Hepatocyte (in vitro differentiated cells): Measurements from ENCODE around the gene RIPOR1. TPM values are rescaled to one million over a fixed set of nuclear protein-coding genes. Genes with fewer than 3 reads are reported as not detected.

ENCODE experiments used
- DNase-seq: peaks from one replicate; pipeline ENCODE4 v3.0.0-alpha.2; 2016; ENCODE audit warnings: low spot score
- H2AFZ ChIP-seq: fragments of 200-600 bp; sonication (generic); 2 replicates; pipeline ENCODE4 v1.6.0; 2016; ENCODE audit warnings: antibody characterized with exemption, mild to moderate bottlenecking
- H3K27ac ChIP-seq: fragments of 200-600 bp; sonication (generic); 2 replicates; pipeline ENCODE4 v1.5.1; 2016; ENCODE audit warnings: mild to moderate bottlenecking
- H3K27me3 ChIP-seq: fragments of 200-600 bp; sonication (generic); 2 replicates; pipeline ENCODE4 v1.6.1; 2016
- H3K36me3 ChIP-seq: fragments of 200-600 bp; sonication (generic); replicated peaks from 2 replicates; pipeline ENCODE4 v1.5.1; 2016; ENCODE audit warnings: low read depth; ENCODE audit not compliant: insufficient read depth
- H3K4me1 ChIP-seq: fragments of 200-600 bp; sonication (generic); 2 replicates; pipeline ENCODE4 v1.5.1; 2016; ENCODE audit warnings: mild to moderate bottlenecking, moderate library complexity; ENCODE audit not compliant: insufficient read depth
- H3K4me2 ChIP-seq: fragments of 200-600 bp; sonication (generic); 2 replicates; pipeline ENCODE4 v1.6.0; 2016
- H3K4me3 ChIP-seq: fragments of 200-600 bp; sonication (generic); 2 replicates; pipeline ENCODE4 v1.5.1; 2016; ENCODE audit warnings: mild to moderate bottlenecking
- H3K79me2 ChIP-seq: fragments of 200-600 bp; sonication (generic); 2 replicates; pipeline ENCODE4 v1.6.0; 2017; ENCODE audit warnings: mild to moderate bottlenecking
- H3K9me2 ChIP-seq: fragments of 200-600 bp; sonication (generic); replicated peaks from 2 replicates; pipeline ENCODE4 v1.6.0; 2017; ENCODE audit warnings: mild to moderate bottlenecking; ENCODE audit not compliant: insufficient read depth
- H3K9me3 ChIP-seq: fragments of 200-600 bp; sonication (generic); 2 replicates; pipeline ENCODE4 v1.5.1; 2016; ENCODE audit warnings: low read depth, mild to moderate bottlenecking
- H4K20me1 ChIP-seq: fragments of 200-600 bp; sonication (generic); 2 replicates; pipeline ENCODE4 v1.6.0; 2016; ENCODE audit warnings: mild to moderate bottlenecking; ENCODE audit not compliant: insufficient read depth, poor library complexity, severe bottlenecking
- EZH2 ChIP-seq: fragments of 200-600 bp; sonication (generic); IDR thresholded peaks from 2 replicates; pipeline ENCODE4 v1.6.1; 2016; ENCODE audit warnings: antibody characterized with exemption, mild to moderate bottlenecking, borderline replicate concordance
- EZH2phosphoT487 ChIP-seq: fragments of 200-600 bp; sonication (generic); IDR thresholded peaks from one replicate; pipeline ENCODE4 v1.6.1; 2018; ENCODE audit warnings: antibody characterized with exemption, mild to moderate bottlenecking, low read depth, moderate library complexity; ENCODE audit not compliant: unreplicated experiment, severe bottlenecking
- WGBS: methylation state at CpG from one replicate; pipeline ENCODE4 v1.1.6; 2016; ENCODE audit warnings: low lambda C conversion rate; ENCODE audit errors: missing lambda C conversion rate; 5-methylcytosine and 5-hydroxymethylcytosine counted together
- polyA plus RNA-seq: library from polyadenylated mRNA; unstranded; fragments of >200 nt; fragmentation: Nextera tagmentation; extraction: Ambion mirVana; gene quantifications from 2 replicates; pipeline ENCODE4 v1.2.1, GENCODE V29; 2016
- total RNA-seq: library from RNA; depleted of rRNA; stranded (reverse); fragments of >200 nt; gene quantifications from 2 replicates; pipeline ENCODE4 v1.2.3, GENCODE V29; 2014
- TF ChIP-seq, protein P1 (sequence below): fragments of 200-600 bp; sonication (generic); IDR thresholded peaks from 2 replicates; pipeline ENCODE4 v1.5.1; 2016; ENCODE audit warnings: antibody characterized with exemption, mild to moderate bottlenecking; ENCODE audit not compliant: poor library complexity

The RIPOR1 gene
- total and polyA plus RNA-seq, 2 experiments from 2014 or later, result 12.5 to 38.3 TPM

DNA sequence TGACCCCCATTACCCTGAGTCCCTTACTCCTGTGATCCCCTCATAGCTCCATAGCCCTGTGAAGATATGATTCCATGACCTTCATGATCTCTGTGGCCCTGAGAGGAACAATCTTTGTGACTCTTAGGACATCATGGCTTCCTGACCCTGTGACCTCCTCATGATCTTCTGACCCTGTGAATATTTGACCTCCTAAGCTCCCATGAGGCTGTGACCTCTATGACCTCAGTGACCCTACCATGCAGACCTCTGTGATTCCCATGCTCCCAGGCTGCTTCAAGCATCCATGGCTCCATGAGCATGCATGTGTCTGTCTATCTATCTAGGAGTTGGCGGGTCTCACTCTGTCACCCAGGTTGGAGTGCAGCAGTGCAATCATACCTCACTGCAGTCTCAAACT, 12.1 kb downstream of the RIPOR1 start:
- H2AFZ ChIP-seq, result no peak overlapping the region
- peaks cover 6% of the 10 kb centered on the region for H3K79me2 ChIP-seq
- H3K9me2 ChIP-seq, result no peaks in the 10 kb centered on the region
- TF ChIP-seq EZH2phosphoT487 (no peak), EZH2 (no peak)
- TF ChIP-seq, protein P1, sequence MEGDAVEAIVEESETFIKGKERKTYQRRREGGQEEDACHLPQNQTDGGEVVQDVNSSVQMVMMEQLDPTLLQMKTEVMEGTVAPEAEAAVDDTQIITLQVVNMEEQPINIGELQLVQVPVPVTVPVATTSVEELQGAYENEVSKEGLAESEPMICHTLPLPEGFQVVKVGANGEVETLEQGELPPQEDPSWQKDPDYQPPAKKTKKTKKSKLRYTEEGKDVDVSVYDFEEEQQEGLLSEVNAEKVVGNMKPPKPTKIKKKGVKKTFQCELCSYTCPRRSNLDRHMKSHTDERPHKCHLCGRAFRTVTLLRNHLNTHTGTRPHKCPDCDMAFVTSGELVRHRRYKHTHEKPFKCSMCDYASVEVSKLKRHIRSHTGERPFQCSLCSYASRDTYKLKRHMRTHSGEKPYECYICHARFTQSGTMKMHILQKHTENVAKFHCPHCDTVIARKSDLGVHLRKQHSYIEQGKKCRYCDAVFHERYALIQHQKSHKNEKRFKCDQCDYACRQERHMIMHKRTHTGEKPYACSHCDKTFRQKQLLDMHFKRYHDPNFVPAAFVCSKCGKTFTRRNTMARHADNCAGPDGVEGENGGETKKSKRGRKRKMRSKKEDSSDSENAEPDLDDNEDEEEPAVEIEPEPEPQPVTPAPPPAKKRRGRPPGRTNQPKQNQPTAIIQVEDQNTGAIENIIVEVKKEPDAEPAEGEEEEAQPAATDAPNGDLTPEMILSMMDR, result no peak
- H3K4me3 ChIP-seq, result no peak overlapping the region
- no peak for DNase-seq
- H3K27ac ChIP-seq, result no peak overlapping the region
- peaks cover 34% of the 10 kb centered on the region for H4K20me1 ChIP-seq
- H3K36me3 ChIP-seq, result no peaks in the 10 kb centered on the region
- 93% methylated on average over 1 of the region's 1 CpG for WGBS
- H3K4me2 ChIP-seq, result no peak overlapping the region
- H3K4me1 ChIP-seq, result peaks cover 13% of the 10 kb centered on the region
- no peaks in the 10 kb centered on the region for H3K27me3 ChIP-seq
- no peaks in the 10 kb centered on the region for H3K9me3 ChIP-seq

DNA sequence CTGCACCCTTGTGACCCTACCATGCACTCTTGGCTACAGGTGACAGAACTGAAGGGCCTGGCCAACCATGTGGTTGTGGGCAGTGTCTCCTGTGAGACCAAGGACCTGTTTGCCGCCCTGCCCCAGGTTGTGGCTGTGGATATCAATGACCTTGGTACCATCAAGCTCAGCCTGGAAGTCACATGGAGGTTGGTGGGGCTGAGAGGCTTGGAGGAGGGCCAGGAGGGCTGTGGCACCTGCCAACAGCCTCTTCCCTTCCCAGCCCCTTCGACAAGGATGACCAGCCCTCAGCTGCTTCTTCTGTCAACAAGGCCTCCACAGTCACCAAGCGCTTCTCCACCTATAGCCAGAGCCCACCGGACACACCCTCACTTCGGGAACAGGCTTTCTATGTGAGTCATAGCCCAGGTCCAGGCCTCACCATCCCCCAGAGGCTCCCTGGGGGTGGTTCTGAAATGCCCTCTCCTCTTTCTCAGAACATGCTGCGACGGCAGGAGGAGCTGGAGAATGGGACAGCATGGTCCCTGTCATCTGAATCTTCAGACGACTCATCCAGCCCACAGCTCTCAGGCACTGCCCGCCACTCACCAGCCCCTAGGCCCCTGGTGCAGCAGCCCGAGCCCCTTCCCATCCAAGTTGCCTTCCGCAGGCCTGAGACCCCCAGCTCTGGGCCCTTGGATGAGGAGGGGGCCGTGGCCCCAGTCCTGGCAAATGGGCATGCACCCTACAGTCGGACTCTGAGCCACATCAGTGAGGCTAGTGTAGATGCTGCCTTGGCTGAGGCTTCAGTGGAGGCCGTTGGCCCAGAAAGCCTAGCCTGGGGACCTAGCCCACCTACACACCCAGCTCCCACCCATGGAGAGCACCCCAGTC, 13.0 kb downstream of the RIPOR1 start:
- Histone ChIP-seq H4K20me1 (peaks cover 29% of the 10 kb centered on the region), H3K4me2 (no peak overlapping the region), H3K4me1 (peaks cover 13% of the 10 kb centered on the region), H3K9me2 (no peaks in the 10 kb centered on the region), H2AFZ (no peak overlapping the region), H3K27ac (no peak overlapping the region), H3K4me3 (no peak overlapping the region), H3K27me3 (no peaks in the 10 kb centered on the region), H3K79me2 (peaks cover 6% of the 10 kb centered on the region), H3K9me3 (no peaks in the 10 kb centered on the region), H3K36me3 (no peaks in the 10 kb centered on the region)
- TF ChIP-seq EZH2 (no peak), EZH2phosphoT487 (no peak)
- TF ChIP-seq, protein P1, result no peak
- WGBS, result 92% methylated on average over 14 of the region's 14 CpGs
- no peak for DNase-seq

DNA sequence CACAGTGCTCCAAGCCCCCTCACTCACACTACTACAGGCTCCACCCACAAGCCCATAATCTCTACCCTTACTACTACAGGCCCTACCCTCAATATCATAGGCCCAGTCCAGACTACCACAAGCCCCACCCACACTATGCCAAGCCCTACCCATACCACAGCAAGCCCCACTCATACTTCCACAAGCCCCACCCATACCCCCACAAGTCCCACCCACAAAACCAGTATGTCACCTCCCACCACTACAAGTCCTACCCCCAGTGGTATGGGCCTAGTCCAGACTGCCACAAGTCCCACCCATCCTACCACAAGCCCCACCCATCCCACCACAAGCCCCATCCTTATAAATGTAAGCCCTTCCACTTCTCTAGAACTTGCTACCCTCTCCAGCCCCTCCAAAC, 13.8 kb downstream of the RIPOR1 start:
- no peak overlapping the region for H2AFZ ChIP-seq
- H3K79me2 ChIP-seq, result peaks cover 6% of the 10 kb centered on the region
- DNase-seq, result no peak
- H3K4me3 ChIP-seq, result no peak overlapping the region
- TF ChIP-seq, protein P1, result no peak
- TF ChIP-seq EZH2phosphoT487, result no peak
- TF ChIP-seq EZH2, result no peak
- H3K9me3 ChIP-seq, result no peaks in the 10 kb centered on the region
- no peaks in the 10 kb centered on the region for H3K27me3 ChIP-seq
- no peaks in the 10 kb centered on the region for H3K36me3 ChIP-seq
- peaks cover 13% of the 10 kb centered on the region for H3K4me1 ChIP-seq
- H4K20me1 ChIP-seq, result peaks cover 22% of the 10 kb centered on the region
- no peaks in the 10 kb centered on the region for H3K9me2 ChIP-seq
- H3K4me2 ChIP-seq, result no peak overlapping the region
- no peak overlapping the region for H3K27ac ChIP-seq
